H9 (cell line): ENCODE results near the gene DPP6. TPM values are rescaled to one million over a fixed set of nuclear protein-coding genes. Genes with fewer than 3 reads are reported as not detected.

Experiments used
- DNase-seq: peaks from one replicate; pipeline ENCODE4 v3.0.0-alpha.2; 2017
- H2AFZ ChIP-seq: one replicate; pipeline ENCODE4 v1.6.1; 2013; ENCODE audit warnings: mild to moderate bottlenecking, low read length, control low read depth, moderate library complexity
- H2AK5ac ChIP-seq: 2 replicates; pipeline ENCODE4 v1.6.1; 2013; ENCODE audit warnings: low read length, control low read depth, mixed read lengths; ENCODE audit not compliant: insufficient read length
- H2BK120ac ChIP-seq: one replicate; pipeline ENCODE4 v1.6.1; 2013; ENCODE audit warnings: low read depth, mild to moderate bottlenecking, low read length, control low read depth, inconsistent platforms; ENCODE audit not compliant: poor library complexity, severe bottlenecking
- H2BK12ac ChIP-seq: 2 replicates; pipeline ENCODE4 v1.6.1; 2013; ENCODE audit warnings: low read length, control low read depth, mixed read lengths, low read depth; ENCODE audit not compliant: insufficient read length
- H2BK15ac ChIP-seq: 2 replicates; pipeline ENCODE4 v1.6.1; 2013; ENCODE audit warnings: low read depth, low read length, control low read depth
- H2BK20ac ChIP-seq: one replicate; pipeline ENCODE4 v1.6.1; 2013; ENCODE audit warnings: low read depth, mild to moderate bottlenecking, low read length, control low read depth, inconsistent platforms; ENCODE audit not compliant: poor library complexity, severe bottlenecking
- H2BK5ac ChIP-seq: 2 replicates; pipeline ENCODE4 v1.6.1; 2013; ENCODE audit warnings: low read length, control low read depth, mixed read lengths; ENCODE audit not compliant: insufficient read length
- H3K14ac ChIP-seq: 2 replicates; pipeline ENCODE4 v1.6.1; 2013; ENCODE audit warnings: low read length, control low read depth; ENCODE audit not compliant: insufficient read depth
- H3K18ac ChIP-seq: 2 replicates; pipeline ENCODE4 v1.6.1; 2013; ENCODE audit warnings: low read depth, mild to moderate bottlenecking, mixed read lengths, low read length, control low read depth; ENCODE audit not compliant: insufficient read length
- H3K23ac ChIP-seq: 2 replicates; pipeline ENCODE4 v1.6.1; 2013; ENCODE audit warnings: low read length, control low read depth, mixed read lengths, low read depth; ENCODE audit not compliant: insufficient read length
- H3K23me2 ChIP-seq: 2 replicates; pipeline ENCODE4 v1.6.1; 2013; ENCODE audit warnings: low read depth, mild to moderate bottlenecking, mixed read lengths, low read length, control low read depth; ENCODE audit not compliant: insufficient read length, poor library complexity, severe bottlenecking
- H3K27ac ChIP-seq: 2 replicates; pipeline ENCODE4 v1.5.1; 2013; ENCODE audit warnings: low read length, control low read depth, mixed read lengths, low read depth; ENCODE audit not compliant: insufficient read length
- H3K27me3 ChIP-seq: 2 replicates; pipeline ENCODE4 v1.6.1; 2013; ENCODE audit warnings: low read length, control low read depth, inconsistent platforms; ENCODE audit not compliant: insufficient read depth
- H3K4ac ChIP-seq: 2 replicates; pipeline ENCODE4 v1.6.1; 2013; ENCODE audit warnings: low read depth, mild to moderate bottlenecking, control low read depth, inconsistent platforms, low read length, moderate library complexity
- H3K4me1 ChIP-seq: 2 replicates; pipeline ENCODE4 v1.6.1; 2013; ENCODE audit warnings: low read length, control low read depth, inconsistent platforms; ENCODE audit not compliant: insufficient read depth
- H3K4me2 ChIP-seq: 2 replicates; pipeline ENCODE4 v1.6.1; 2013; ENCODE audit warnings: low read length, control low read depth, mixed read lengths; ENCODE audit not compliant: insufficient read length, insufficient read depth
- H3K56ac ChIP-seq: 2 replicates; pipeline ENCODE4 v1.6.1; 2013; ENCODE audit warnings: low read depth, mild to moderate bottlenecking, mixed read lengths, low read length, control low read depth; ENCODE audit not compliant: insufficient read length
- H3K79me1 ChIP-seq: 2 replicates; pipeline ENCODE4 v1.6.1; 2013; ENCODE audit warnings: low read depth, mild to moderate bottlenecking, moderate library complexity, low read length, control low read depth, inconsistent platforms; ENCODE audit not compliant: insufficient read depth, poor library complexity, severe bottlenecking
- H3K79me2 ChIP-seq: 2 replicates; pipeline ENCODE4 v1.6.1; 2013; ENCODE audit warnings: low read length, control low read depth, inconsistent platforms; ENCODE audit not compliant: insufficient read depth
- H3K9ac ChIP-seq: 2 replicates; pipeline ENCODE4 v1.6.1; 2013; ENCODE audit warnings: low read length, control low read depth, mixed read lengths; ENCODE audit not compliant: insufficient read length; ENCODE audit errors: extremely low read depth
- H3K9me3 ChIP-seq: one replicate; pipeline ENCODE4 v1.6.1; 2013; ENCODE audit warnings: low read depth, low read length, inconsistent platforms; ENCODE audit not compliant: control insufficient read depth
- H3T11ph ChIP-seq: one replicate; pipeline ENCODE4 v1.6.1; 2013; ENCODE audit warnings: mild to moderate bottlenecking, low read length, control low read depth, inconsistent platforms
- H4K20me1 ChIP-seq: one replicate; pipeline ENCODE4 v1.6.1; 2013; ENCODE audit not compliant: control insufficient read depth, insufficient read length, insufficient read depth
- H4K5ac ChIP-seq: 2 replicates; pipeline ENCODE4 v1.6.1; 2013; ENCODE audit warnings: low read depth, mild to moderate bottlenecking, mixed read lengths, low read length, control low read depth; ENCODE audit not compliant: insufficient read length
- H4K8ac ChIP-seq: replicated peaks from 2 replicates; pipeline ENCODE4 v1.6.1; 2013; ENCODE audit warnings: low read length, control low read depth, mixed read lengths, low read depth; ENCODE audit not compliant: insufficient read length
- H4K91ac ChIP-seq: 2 replicates; pipeline ENCODE4 v1.6.1; 2013; ENCODE audit warnings: low read depth, mild to moderate bottlenecking, moderate library complexity, mixed read lengths, low read length, control low read depth; ENCODE audit not compliant: insufficient read length
- H3K27ac Mint-ChIP-seq, 3 experiments: 2 replicates in 2 of 3; 3 replicates in 1 of 3; pipeline ENCODE4 v1.8.0; 2020 to 2021; ENCODE audit warnings: mixed read lengths in 3 of 3, mild to moderate bottlenecking in 1 of 3, moderate library complexity in 1 of 3
- H3K27me3 Mint-ChIP-seq: 2 replicates; pipeline ENCODE4 v1.8.0; 2021; ENCODE audit warnings: low read depth, mild to moderate bottlenecking, moderate library complexity, mixed read lengths
- H3K36me3 Mint-ChIP-seq, 3 experiments: 2 replicates in 2 of 3; 3 replicates in 1 of 3; pipeline ENCODE4 v1.8.0; 2020 to 2021; ENCODE audit warnings: low read depth in 3 of 3, mixed read lengths in 3 of 3; ENCODE audit not compliant: insufficient read depth in 1 of 3
- H3K4me1 Mint-ChIP-seq, 2 experiments: 2 replicates each; pipeline ENCODE4 v1.8.0; 2020; ENCODE audit warnings: mixed read lengths in 2 of 2
- H3K4me3 Mint-ChIP-seq, 2 experiments: 2 replicates in 1 of 2; 3 replicates in 1 of 2; pipeline ENCODE4 v1.8.0; 2020 to 2021; ENCODE audit warnings: mild to moderate bottlenecking in 2 of 2, mixed read lengths in 2 of 2, moderate library complexity in 1 of 2
- H3K9me3 Mint-ChIP-seq, 2 experiments: 2 replicates in 1 of 2; 3 replicates in 1 of 2; pipeline ENCODE4 v1.8.0; 2020; ENCODE audit warnings: mild to moderate bottlenecking in 2 of 2, mixed read lengths in 2 of 2, moderate library complexity in 1 of 2
- WGBS: extraction: QIAGEN DNeasy Blood & Tissue Kit; methylation state at CpG from one replicate; pipeline ENCODE4 v1.1.7; 2013; ENCODE audit warnings: missing lambda C conversion rate, low lambda C conversion rate, mixed read lengths; ENCODE audit not compliant: insufficient read length; ENCODE audit errors: extremely low coverage; 5-methylcytosine and 5-hydroxymethylcytosine counted together
- total RNA-seq: library from RNA; stranded (reverse); gene quantifications from 2 replicates; pipeline ENCODE4 v1.2.1, GENCODE V29; 2021
- TF ChIP-seq, protein P1 (sequence below): fragments of 200-600 bp; sonication (generic); conservative IDR thresholded peaks from 3 replicates; pipeline ENCODE4 v1.8.0; 2021; ENCODE audit warnings: antibody characterized with exemption, mild to moderate bottlenecking

Gene DPP6
- total RNA-seq, 1 experiment from 2014 or later: 4.5 TPM

DNA sequence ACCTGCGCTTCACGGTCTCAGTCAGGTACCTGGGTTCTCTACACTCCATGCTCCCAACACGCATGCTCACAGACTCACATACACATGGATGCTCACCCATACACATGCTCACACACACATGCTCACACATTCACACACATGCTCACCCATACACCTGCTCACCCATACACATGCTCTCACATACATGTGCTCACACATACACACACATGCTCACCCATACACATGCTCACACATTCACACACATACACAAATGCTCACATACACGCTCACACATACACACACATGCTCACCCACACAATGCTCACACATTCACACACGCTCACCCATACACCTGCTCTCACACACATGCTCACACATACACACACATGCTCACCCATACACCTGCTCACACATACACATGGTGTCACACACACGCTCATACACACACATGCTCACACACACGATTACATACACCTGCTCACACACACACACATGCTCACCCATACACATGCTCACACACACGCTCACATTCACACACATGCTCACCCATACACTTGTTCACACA, 830.8 kb downstream of the DPP6 start:
- H3K4me2 ChIP-seq: no peak overlapping the region
- H3K56ac ChIP-seq: no peak overlapping the region
- H2BK12ac ChIP-seq: no peak overlapping the region
- H3K27me3 ChIP-seq: no peaks in the 10 kb centered on the region
- H4K5ac ChIP-seq: no peak overlapping the region
- no peak overlapping the region for H3K9ac ChIP-seq
- Mint-ChIP-seq H3K27me3 (no peaks in the 10 kb centered on the region; the same call in 1 of the 2 replicates), H3K27ac (no peak overlapping the region), H3K4me3 (no peak overlapping the region), H3K9me3 (no peaks in the 10 kb centered on the region), H3K36me3 (no peaks in the 10 kb centered on the region; a peak in 2 of 7 replicates), H3K4me1 (no peaks in the 10 kb centered on the region)
- H4K20me1 ChIP-seq: no peaks in the 10 kb centered on the region
- TF ChIP-seq, protein P1, sequence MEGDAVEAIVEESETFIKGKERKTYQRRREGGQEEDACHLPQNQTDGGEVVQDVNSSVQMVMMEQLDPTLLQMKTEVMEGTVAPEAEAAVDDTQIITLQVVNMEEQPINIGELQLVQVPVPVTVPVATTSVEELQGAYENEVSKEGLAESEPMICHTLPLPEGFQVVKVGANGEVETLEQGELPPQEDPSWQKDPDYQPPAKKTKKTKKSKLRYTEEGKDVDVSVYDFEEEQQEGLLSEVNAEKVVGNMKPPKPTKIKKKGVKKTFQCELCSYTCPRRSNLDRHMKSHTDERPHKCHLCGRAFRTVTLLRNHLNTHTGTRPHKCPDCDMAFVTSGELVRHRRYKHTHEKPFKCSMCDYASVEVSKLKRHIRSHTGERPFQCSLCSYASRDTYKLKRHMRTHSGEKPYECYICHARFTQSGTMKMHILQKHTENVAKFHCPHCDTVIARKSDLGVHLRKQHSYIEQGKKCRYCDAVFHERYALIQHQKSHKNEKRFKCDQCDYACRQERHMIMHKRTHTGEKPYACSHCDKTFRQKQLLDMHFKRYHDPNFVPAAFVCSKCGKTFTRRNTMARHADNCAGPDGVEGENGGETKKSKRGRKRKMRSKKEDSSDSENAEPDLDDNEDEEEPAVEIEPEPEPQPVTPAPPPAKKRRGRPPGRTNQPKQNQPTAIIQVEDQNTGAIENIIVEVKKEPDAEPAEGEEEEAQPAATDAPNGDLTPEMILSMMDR: no peak
- H3K18ac ChIP-seq: no peak overlapping the region
- H3T11ph ChIP-seq: no peak overlapping the region
- no CpG with 5 or more reads among the region's 8 CpGs for WGBS
- H3K14ac ChIP-seq: no peak overlapping the region
- H3K4ac ChIP-seq: no peak overlapping the region
- peaks cover 10% of the 10 kb centered on the region for H3K9me3 ChIP-seq
- H2AFZ ChIP-seq: no peak overlapping the region
- H2BK120ac ChIP-seq: no peak overlapping the region
- no peaks in the 10 kb centered on the region for H3K79me1 ChIP-seq
- H3K4me1 ChIP-seq: no peaks in the 10 kb centered on the region
- no peak overlapping the region for H3K23ac ChIP-seq
- no peaks in the 10 kb centered on the region for H3K79me2 ChIP-seq
- H4K91ac ChIP-seq: no peak overlapping the region
- H2BK20ac ChIP-seq: no peak overlapping the region
- no peaks in the 10 kb centered on the region for H3K23me2 ChIP-seq
- H2BK15ac ChIP-seq: no peak overlapping the region
- DNase-seq: no peak
- H3K27ac ChIP-seq: no peak overlapping the region
- no peak overlapping the region for H2BK5ac ChIP-seq
- no peak overlapping the region for H2AK5ac ChIP-seq
- no peak overlapping the region for H4K8ac ChIP-seq
